WERI-Rb-1 (cell line): Measurements from ENCODE around the gene OARD1.
"Not testable (repeated sequence)": the region's sequence is repeated elsewhere in the genome, so short reads cannot be mapped to it uniquely, and the experiment has no call there.

Source experiments
- DNase-seq: peaks from one replicate; pipeline ENCODE4 v3.0.0-alpha.2; 2020
- H3K27ac ChIP-seq: fragments of 250-450 bp; sonication (Bioruptor Pico); 2 replicates; pipeline ENCODE4 v1.5.1; 2020; ENCODE audit warnings: mild to moderate bottlenecking, moderate library complexity
- H3K27me3 ChIP-seq: fragments of 250-450 bp; sonication (Bioruptor Pico); 2 replicates; pipeline ENCODE4 v1.5.1; 2021; ENCODE audit warnings: mild to moderate bottlenecking, low read depth, moderate library complexity; ENCODE audit not compliant: insufficient read depth, severe bottlenecking
- H3K36me3 ChIP-seq: fragments of 250-450 bp; sonication (Bioruptor Pico); 2 replicates; pipeline ENCODE4 v1.5.1; 2020; ENCODE audit warnings: mild to moderate bottlenecking, moderate library complexity
- H3K4me3 ChIP-seq: 2 replicates; pipeline ENCODE4 v1.5.1; 2011; ENCODE audit warnings: low read depth, mild to moderate bottlenecking, control low read depth, low read length
- H3K9me3 ChIP-seq: fragments of 250-450 bp; sonication (Bioruptor Pico); 2 replicates; pipeline ENCODE4 v1.5.1; 2021; ENCODE audit warnings: mild to moderate bottlenecking, moderate library complexity; ENCODE audit not compliant: severe bottlenecking
- TF ChIP-seq, protein P1 (sequence below): IDR thresholded peaks from 2 replicates; pipeline ENCODE4 v1.5.1; 2011; ENCODE audit warnings: low read depth, mild to moderate bottlenecking, control low read depth, inconsistent platforms, low read length

OARD1 gene

DNA sequence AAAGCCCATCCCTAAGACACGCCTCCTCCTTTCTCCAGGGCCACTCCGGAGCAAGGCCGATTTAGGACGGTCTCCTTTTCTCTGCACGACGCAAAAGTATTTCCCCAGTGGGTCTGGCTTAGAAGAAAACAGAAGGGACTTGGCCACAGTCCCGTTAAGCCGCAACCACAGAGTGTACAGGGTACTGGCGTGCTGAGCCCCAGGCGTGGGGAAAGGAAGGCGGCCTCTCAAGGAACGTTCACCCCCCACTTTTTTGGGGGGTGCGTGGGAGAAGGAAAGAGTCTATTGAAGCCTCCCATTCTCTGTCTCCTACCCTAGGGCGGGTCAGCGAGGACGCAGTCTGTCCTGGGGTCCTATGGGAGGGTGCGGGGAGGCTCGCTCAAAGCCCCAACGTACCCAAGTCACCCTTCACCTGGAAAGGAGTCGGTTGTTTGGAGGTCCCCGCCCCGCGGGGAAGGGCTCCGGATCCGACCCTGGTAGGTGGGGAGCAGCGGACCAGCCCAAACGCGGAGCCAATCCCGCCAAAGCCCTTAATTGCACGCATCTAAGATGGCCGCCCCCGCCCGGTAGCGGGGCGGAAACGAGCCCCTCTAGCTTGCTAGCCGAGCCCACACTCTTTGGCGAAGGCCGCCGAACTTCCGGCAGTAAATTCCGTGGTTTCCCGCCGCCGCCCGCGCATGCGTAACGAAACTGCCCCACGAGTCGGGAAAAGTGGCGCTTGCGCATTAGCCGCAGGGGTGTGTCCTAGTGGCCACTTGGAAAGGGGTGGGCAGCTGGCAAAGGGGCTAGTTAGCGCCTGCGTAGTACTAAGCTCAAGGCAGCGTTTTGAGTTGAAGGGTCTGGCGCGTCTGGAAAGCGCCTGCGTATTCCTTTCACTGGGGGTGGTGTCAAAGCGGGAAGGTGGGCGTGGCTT, at the start of gene OARD1:
Gene OARD1 (minus strand): TSS at position 434 of the 913 bp plus-strand sequence. CDS start 722 bp downstream, outside the sequence.
- H3K36me3 ChIP-seq: peaks cover 8% of the 10 kb centered on the region
- DNase-seq: peak; percentile 100
- no peaks in the 10 kb centered on the region for H3K27me3 ChIP-seq
- no peaks in the 10 kb centered on the region for H3K9me3 ChIP-seq
- TF ChIP-seq, protein P1, sequence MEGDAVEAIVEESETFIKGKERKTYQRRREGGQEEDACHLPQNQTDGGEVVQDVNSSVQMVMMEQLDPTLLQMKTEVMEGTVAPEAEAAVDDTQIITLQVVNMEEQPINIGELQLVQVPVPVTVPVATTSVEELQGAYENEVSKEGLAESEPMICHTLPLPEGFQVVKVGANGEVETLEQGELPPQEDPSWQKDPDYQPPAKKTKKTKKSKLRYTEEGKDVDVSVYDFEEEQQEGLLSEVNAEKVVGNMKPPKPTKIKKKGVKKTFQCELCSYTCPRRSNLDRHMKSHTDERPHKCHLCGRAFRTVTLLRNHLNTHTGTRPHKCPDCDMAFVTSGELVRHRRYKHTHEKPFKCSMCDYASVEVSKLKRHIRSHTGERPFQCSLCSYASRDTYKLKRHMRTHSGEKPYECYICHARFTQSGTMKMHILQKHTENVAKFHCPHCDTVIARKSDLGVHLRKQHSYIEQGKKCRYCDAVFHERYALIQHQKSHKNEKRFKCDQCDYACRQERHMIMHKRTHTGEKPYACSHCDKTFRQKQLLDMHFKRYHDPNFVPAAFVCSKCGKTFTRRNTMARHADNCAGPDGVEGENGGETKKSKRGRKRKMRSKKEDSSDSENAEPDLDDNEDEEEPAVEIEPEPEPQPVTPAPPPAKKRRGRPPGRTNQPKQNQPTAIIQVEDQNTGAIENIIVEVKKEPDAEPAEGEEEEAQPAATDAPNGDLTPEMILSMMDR: peak; percentile 9; the same call in 1 of the 2 replicates
- H3K27ac ChIP-seq: peak within 1 kb of the TSS; percentile 98
- peak within 1 kb of the TSS; percentile 99 for H3K4me3 ChIP-seq

- no peak overlapping the region for H3K27ac ChIP-seq
- no peak overlapping the region for H3K4me3 ChIP-seq
- H3K36me3 ChIP-seq: no peaks in the 10 kb centered on the region
- TF ChIP-seq, protein P1: no peak
- no peak for DNase-seq
- no peaks in the 10 kb centered on the region for H3K9me3 ChIP-seq
- no peaks in the 10 kb centered on the region for H3K27me3 ChIP-seq
Measured at GRCh38 chr6:41120058-41120457, 47.9 kb upstream of the OARD1 start.

- no peaks in the 10 kb centered on the region for H3K27me3 ChIP-seq
- no peak overlapping the region for H3K27ac ChIP-seq
- no peak overlapping the region for H3K4me3 ChIP-seq
- no peaks in the 10 kb centered on the region for H3K36me3 ChIP-seq
- TF ChIP-seq, protein P1: no peak
- H3K9me3 ChIP-seq: no peaks in the 10 kb centered on the region
- DNase-seq: no peak
Measured at GRCh38 chr6:41119508-41119907, 47.4 kb upstream of the OARD1 start.

DNA sequence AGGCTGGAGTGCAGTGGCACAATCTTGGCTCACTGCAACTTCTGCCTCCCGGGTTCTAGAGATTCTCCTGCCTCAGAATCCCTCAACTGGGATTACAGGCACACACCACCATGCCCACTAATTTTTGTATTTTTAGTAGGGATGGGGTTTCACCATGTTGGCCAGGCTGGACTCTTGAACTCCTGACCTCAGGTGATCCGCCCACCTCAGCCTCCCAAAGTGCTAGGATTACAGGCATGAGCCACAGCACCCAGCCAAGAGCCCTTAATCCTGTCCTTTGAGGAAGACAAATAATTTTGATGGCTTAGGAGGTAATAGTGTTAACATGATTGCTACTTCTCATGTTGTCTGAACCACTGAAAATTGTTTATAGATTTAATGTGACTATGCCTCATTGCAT, 42.9 kb upstream of the OARD1 start:
- not testable (repeated sequence) for H3K27me3 ChIP-seq, H3K36me3 ChIP-seq, H3K4me3 ChIP-seq, H3K9me3 ChIP-seq
- 0 out of 2 replicates have a peak overlapping the region, but pooled peaks have one; percentile 6 for H3K27ac ChIP-seq
- peak; percentile 77 for DNase-seq

DNA sequence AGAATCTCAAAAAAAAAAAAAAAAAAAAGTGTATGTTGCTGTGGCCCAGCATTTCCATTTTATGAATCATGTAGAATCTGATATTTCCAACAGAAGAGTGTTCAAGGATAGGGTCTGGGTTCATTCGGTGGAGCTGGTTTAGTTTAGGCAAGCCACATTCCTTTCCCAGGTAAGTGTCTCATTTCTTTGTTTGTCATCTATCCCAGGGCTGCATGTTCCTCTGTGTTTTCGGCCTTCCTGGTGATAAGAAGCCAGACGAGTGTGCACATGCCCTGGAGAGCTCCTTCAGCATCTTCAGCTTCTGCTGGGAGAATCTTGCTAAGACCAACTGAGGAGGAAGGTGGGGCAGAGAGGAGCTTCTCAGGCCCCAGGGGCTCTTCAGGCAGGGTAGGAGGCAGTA, 38.9 kb upstream of the OARD1 start:
- TF ChIP-seq, protein P1: no peak
- Histone ChIP-seq H3K9me3 (no peaks in the 10 kb centered on the region), H3K4me3 (no peak overlapping the region), H3K36me3 (no peaks in the 10 kb centered on the region), H3K27me3 (no peaks in the 10 kb centered on the region), H3K27ac (no peak overlapping the region)
- no peak for DNase-seq

GRCh38 chr6:41103847-41104246, 31.7 kb upstream of the OARD1 start:
- TF ChIP-seq, protein P1: no peak
- Histone ChIP-seq H3K27ac (no peak overlapping the region), H3K4me3 (no peak overlapping the region), H3K9me3 (peaks cover 2% of the 10 kb centered on the region), H3K27me3 (no peaks in the 10 kb centered on the region), H3K36me3 (peaks cover 24% of the 10 kb centered on the region)
- DNase-seq: no peak
